Stimulated activated naive B cell treated with anti-CD40 and anti-IgM and Interleukin-4, amounts not matched to agents 10 μg/mL and 1 μg/mL and 100 μg/mL, for 72 hours (primary cell): ENCODE data around the gene PPARD.
A peak's percentile ranks its signal among the peaks of the same experiment; 100 is the strongest.
"Not testable (repeated sequence)": the region's sequence is repeated elsewhere in the genome, so short reads cannot be mapped to it uniquely, and the experiment has no call there.

Experiments
- ATAC-seq, 2 donors: fragments of 150-1000 bp; cut with Tn5 transposase; replicated peaks; 2 replicates each; pipeline ENCODE4 v1.10.0; 2021; ENCODE audit warnings: moderate library complexity in 1 of 2
- DNase-seq: peaks from one replicate; pipeline ENCODE4 v3.0.0; 2021
- H3K27ac Mint-ChIP-seq: one replicate; pipeline ENCODE4 v1.8.0; 2022; ENCODE audit warnings: mild to moderate bottlenecking, mixed read lengths
- H3K27me3 Mint-ChIP-seq, 2 donors: one replicate each; pipeline ENCODE4 v1.8.0; 2022; ENCODE audit warnings: mixed read lengths in 2 of 2
- H3K36me3 Mint-ChIP-seq, 2 donors: one replicate each; pipeline ENCODE4 v1.8.0; 2022; ENCODE audit warnings: mixed read lengths in 2 of 2, mild to moderate bottlenecking in 1 of 2
- H3K4me1 Mint-ChIP-seq, 2 donors: one replicate each; pipeline ENCODE4 v1.8.0; 2022; ENCODE audit warnings: mixed read lengths in 2 of 2, mild to moderate bottlenecking in 1 of 2
- H3K4me3 Mint-ChIP-seq, 2 donors: one replicate each; pipeline ENCODE4 v1.8.0; 2022; ENCODE audit warnings: mild to moderate bottlenecking in 2 of 2, mixed read lengths in 2 of 2, moderate library complexity in 1 of 2
- H3K9me3 Mint-ChIP-seq, 2 donors: one replicate each; pipeline ENCODE4 v1.8.0; 2022; ENCODE audit warnings: mixed read lengths in 2 of 2, mild to moderate bottlenecking in 1 of 2

Gene PPARD

DNA sequence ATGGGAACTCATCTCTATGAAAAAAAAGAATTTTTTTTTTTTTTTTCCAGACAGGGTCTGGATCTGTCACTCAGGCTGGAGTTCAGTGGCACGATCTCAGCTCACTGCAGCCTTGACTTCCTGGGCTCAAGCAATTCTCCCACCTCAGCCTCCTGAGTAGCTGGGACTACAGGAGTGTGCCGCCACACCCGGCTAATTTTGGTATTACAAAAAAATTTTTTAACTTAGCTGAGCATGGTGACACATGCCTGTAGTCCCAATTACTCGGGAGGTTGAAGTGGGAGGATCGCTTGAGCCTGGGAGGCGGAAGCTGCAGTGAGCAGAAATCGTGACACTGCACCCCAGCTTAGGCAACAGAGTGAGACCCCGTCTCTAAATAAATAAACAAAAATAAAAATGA, 37.2 kb upstream of the PPARD start:
- Mint-ChIP-seq H3K27me3 (no peaks in the 10 kb centered on the region), H3K9me3 (no peaks in the 10 kb centered on the region), H3K4me1 (peaks cover 51 to 74% of the 10 kb centered on the region in 2 donors), H3K4me3 (no peak overlapping the region), H3K36me3 (peaks cover 34 to 46% of the 10 kb centered on the region in 2 donors), H3K27ac (no peak overlapping the region)
- ATAC-seq: no peak
- DNase-seq: no peak

DNA sequence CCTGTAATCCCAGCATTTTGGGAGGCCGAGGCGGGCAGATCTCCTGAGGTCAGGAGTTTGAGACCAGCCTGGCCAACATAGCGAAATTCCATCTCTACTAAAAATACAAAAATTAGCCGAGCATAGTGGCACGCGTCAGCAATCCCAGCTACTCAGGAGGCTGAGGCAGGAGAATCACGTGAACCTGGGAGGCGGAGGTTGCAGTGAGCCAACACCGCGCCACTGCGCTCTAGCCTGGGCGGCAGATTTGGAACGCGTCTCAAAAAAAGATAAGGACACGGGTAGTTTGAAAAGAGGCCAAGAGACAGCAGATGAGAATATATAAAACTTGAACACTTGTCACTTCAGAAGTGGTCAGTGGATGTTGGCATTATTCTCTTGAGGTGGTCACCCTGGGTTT, 35.2 kb upstream of the PPARD start:
- peaks cover 36 to 53% of the 10 kb centered on the region in 2 donors for H3K36me3 Mint-ChIP-seq
- H3K27me3 Mint-ChIP-seq, H3K9me3 Mint-ChIP-seq, DNase-seq, H3K4me3 Mint-ChIP-seq, ATAC-seq: not testable (repeated sequence)
- H3K4me1 Mint-ChIP-seq: peaks cover 58 to 74% of the 10 kb centered on the region in 2 donors
- H3K27ac Mint-ChIP-seq: peak overlapping the region; percentile 56

DNA sequence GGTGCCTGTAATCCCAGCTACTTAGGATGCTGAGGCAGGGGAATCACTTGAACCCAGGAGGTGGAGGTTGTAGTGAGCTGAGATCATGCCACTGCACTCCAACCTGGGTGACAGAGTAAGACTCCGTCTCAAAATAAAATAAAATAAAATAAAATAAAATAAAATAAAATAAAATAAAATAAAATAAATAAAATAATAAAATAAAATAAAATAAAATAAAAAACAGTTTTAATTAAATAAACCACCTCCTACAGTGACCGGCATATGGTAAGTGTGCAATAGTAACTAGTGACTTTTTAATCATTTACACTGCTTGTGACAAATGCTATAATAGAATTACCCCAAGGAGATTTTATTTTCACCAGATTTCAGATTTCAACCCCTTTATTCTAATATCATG, 33.8 kb upstream of the PPARD start:
- not testable (repeated sequence) for H3K27ac Mint-ChIP-seq, H3K27me3 Mint-ChIP-seq, ATAC-seq, H3K9me3 Mint-ChIP-seq, DNase-seq, H3K4me3 Mint-ChIP-seq
- peaks cover 56 to 72% of the 10 kb centered on the region in 2 donors for H3K4me1 Mint-ChIP-seq
- peaks cover 39 to 62% of the 10 kb centered on the region in 2 donors for H3K36me3 Mint-ChIP-seq

DNA sequence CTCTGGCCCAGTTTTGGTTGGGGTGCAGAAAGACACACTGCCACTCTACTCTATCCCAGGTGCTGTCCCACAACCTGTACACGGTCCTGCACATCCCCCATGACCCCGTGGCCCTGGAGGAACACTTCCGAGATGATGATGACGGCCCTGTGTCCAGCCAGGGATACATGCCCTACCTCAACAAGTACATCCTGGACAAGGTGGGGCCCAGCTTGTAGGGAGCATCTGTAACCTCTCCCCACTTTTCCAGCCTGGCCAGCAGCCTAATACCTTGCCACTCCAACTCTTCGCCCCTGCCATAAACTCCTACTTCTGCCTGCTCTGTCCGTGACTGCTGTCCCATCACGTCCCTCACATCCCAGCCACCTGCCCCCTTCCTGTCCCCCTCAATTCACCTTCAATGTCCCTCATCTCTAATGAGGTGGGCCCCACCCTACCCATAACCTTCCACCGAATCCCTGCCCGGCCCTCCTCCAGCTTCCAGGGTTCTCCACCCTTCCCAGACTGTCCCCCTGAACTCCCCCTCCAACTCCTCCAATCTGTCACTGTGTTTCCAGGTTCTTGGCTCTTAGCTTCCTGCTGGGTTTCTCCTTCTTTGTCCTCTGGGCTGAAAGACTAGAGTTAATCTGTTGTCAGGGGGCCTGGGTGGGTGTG, 32.6 kb upstream of the PPARD start:
- ATAC-seq (no peak), DNase-seq (no peak)
- Mint-ChIP-seq H3K4me1 (peaks cover 51 to 71% of the 10 kb centered on the region in 2 donors), H3K27ac (peak overlapping the region; percentile 88), H3K36me3 (peaks cover 33 to 61% of the 10 kb centered on the region in 2 donors), H3K9me3 (no peaks in the 10 kb centered on the region), H3K27me3 (no peaks in the 10 kb centered on the region), H3K4me3 (peak overlapping the region; percentile 5 to 44)

DNA sequence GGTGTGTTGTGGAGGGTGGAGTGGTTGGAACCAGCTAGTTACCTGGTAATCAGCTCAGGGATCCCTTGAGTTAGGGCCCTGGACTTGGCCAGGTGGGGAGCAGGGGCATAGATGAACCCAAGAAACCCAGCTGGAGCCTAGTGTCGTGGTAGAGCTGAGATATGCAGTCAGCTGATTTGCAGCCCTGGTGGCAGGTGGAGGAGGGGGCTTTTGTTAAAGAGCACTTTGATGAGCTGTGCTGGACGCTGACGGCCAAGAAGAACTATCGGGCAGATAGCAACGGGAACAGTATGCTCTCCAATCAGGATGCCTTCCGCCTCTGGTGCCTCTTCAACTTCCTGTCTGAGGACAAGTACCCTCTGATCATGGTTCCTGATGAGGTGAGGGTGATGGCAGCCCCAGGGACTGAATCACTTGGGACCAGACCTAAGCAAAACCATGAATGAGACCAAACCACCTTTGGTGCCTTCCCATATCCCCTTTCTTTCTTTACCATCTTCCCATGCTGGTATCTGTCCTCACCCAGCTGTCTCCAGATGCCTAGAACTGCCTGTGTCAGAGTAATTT, 32.0 kb upstream of the PPARD start:
- no peaks in the 10 kb centered on the region for H3K9me3 Mint-ChIP-seq
- peaks cover 33 to 64% of the 10 kb centered on the region in 2 donors for H3K36me3 Mint-ChIP-seq
- no peaks in the 10 kb centered on the region for H3K27me3 Mint-ChIP-seq
- H3K27ac Mint-ChIP-seq: peak overlapping the region; percentile 88
- peak overlapping the region in 1 of 2 donors; percentile 5 for H3K4me3 Mint-ChIP-seq
- peaks cover 51 to 75% of the 10 kb centered on the region in 2 donors for H3K4me1 Mint-ChIP-seq
- ATAC-seq: peak; percentile 63 to 70
- no peak for DNase-seq

DNA sequence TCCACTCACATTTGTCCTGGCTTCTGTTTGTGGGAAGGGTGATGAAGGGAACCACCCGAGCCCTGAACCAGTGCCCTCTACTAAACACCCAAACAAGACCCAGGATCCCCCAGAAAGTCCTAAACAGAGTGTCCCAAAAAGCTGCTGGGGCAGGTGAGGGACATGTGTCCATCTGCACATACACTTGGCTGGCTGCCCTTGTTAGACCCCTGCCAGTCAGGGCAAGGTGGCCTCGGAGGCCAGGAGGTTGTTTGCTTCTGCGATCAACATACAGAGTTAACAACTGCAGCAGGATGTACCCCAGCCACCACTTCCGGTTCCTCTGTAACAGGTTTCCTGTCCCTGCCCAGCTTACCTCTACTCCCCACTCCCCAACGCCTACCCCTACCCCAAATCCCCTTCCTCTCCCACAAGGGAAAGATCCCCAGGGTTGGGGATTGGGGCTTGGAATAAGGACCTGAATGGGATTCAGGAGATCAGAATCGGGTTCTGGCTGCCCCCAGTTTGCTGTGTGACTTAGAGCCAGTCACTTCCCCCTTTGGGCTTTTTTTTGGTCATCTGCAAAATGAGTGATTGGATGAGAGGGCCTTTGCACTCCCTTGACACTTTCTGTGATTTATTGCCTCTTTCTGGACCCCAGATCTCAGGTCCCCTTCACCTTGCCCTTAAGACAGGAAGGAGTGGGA, 30.8 kb upstream of the PPARD start:
- DNase-seq (no peak), ATAC-seq (peak; percentile 67 to 74)
- Mint-ChIP-seq H3K27me3 (no peaks in the 10 kb centered on the region), H3K9me3 (no peaks in the 10 kb centered on the region), H3K36me3 (peaks cover 36 to 69% of the 10 kb centered on the region in 2 donors), H3K4me1 (peaks cover 51 to 75% of the 10 kb centered on the region in 2 donors), H3K4me3 (peak overlapping the region; percentile 46 to 77), H3K27ac (peak overlapping the region; percentile 96)

DNA sequence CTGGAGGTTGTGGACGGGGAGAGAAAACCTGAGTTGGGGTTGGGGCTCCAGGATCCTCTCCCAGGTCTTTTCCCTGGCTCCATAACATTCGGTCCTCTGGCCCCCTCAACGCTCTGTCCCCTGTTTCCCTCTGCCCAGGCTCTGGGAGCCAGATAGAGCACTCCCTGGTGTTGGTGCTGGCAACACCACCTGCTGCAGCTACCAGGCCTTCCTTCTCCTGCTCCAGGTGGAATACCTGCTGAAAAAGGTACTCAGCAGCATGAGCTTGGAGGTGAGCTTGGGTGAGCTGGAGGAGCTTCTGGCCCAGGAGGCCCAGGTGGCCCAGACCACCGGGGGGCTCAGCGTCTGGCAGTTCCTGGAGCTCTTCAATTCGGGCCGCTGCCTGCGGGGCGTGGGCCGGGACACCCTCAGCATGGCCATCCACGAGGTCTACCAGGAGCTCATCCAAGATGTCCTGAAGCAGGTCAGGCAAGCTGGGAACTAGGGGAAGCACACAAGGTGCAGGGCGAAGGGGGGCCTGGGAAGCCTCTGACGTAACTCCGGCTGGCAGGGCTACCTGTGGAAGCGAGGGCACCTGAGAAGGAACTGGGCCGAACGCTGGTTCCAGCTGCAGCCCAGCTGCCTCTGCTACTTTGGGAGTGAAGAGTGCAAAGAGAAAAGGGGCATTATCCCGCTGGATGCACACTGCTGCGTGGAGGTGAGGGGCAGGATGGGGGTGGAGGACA, 30.1 kb upstream of the PPARD start:
- ATAC-seq (no peak), DNase-seq (no peak)
- H3K9me3 Mint-ChIP-seq: no peaks in the 10 kb centered on the region
- no peaks in the 10 kb centered on the region for H3K27me3 Mint-ChIP-seq
- peak overlapping the region; percentile 96 for H3K27ac Mint-ChIP-seq
- H3K4me3 Mint-ChIP-seq: peak overlapping the region; percentile 46 to 77
- peaks cover 53 to 68% of the 10 kb centered on the region in 2 donors for H3K4me1 Mint-ChIP-seq
- peaks cover 34 to 69% of the 10 kb centered on the region in 2 donors for H3K36me3 Mint-ChIP-seq

DNA sequence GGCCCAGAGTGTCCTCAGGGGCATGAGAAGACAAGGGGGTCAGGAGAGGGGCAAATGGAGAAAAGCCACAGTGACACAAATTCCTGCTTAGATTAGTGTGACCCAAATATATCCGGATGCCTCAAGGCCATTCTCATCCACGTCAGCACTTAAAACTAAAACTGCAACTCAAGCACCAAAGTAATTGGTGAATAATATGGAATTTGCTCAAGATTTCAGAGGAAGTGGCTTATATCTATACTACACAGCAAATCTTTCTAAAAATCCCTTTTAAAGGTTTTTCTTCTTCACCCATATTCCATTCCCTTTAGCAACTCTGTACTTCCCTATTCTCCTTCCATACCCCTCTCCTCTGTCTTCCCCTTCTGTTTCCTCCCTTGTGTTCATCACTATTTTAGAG, 29.6 kb upstream of the PPARD start:
- Mint-ChIP-seq H3K4me3 (no peak overlapping the region), H3K4me1 (peaks cover 51 to 62% of the 10 kb centered on the region in 2 donors), H3K27me3 (no peaks in the 10 kb centered on the region), H3K36me3 (peaks cover 38 to 73% of the 10 kb centered on the region in 2 donors), H3K27ac (peak overlapping the region; percentile 17), H3K9me3 (no peaks in the 10 kb centered on the region)
- ATAC-seq (no peak), DNase-seq (no peak)

DNA sequence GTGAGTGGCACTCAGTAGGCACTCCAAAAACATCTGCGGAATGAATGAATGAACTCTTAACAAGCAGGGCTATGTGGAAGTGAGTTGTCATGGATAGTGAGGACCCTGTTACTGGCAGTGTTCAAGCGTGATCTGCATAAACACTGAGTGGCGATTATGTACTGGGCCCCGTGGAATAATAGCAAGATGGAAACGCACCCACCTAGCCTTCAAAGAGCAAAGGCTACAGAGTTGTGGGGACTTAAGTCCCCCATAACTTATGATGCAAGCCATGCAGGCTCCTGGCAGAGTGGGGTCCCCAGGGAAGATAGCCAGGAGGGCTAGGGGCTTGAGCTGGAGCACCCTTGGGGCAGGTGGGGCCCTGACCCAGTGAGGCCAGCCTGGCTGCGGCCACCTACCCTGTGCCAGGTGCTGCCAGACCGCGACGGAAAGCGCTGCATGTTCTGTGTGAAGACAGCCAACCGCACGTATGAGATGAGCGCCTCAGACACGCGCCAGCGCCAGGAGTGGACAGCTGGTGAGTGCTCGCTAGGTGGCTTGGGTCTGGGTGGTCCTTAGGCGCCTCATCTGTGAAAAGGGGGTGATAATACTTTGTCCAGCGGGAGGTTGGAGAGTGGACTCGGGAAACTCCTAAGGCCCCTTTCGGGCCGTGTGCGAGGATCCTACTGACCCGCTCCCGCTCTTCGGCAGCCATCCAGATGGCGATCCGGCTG, 24.7 kb upstream of the PPARD start:
- no peaks in the 10 kb centered on the region for H3K27me3 Mint-ChIP-seq
- peaks cover 15 to 22% of the 10 kb centered on the region in 2 donors for H3K4me1 Mint-ChIP-seq
- H3K9me3 Mint-ChIP-seq: no peaks in the 10 kb centered on the region
- no peak overlapping the region for H3K27ac Mint-ChIP-seq
- DNase-seq (no peak), ATAC-seq (no peak)
- H3K4me3 Mint-ChIP-seq: no peak overlapping the region
- peaks cover 50 to 71% of the 10 kb centered on the region in 2 donors for H3K36me3 Mint-ChIP-seq

DNA sequence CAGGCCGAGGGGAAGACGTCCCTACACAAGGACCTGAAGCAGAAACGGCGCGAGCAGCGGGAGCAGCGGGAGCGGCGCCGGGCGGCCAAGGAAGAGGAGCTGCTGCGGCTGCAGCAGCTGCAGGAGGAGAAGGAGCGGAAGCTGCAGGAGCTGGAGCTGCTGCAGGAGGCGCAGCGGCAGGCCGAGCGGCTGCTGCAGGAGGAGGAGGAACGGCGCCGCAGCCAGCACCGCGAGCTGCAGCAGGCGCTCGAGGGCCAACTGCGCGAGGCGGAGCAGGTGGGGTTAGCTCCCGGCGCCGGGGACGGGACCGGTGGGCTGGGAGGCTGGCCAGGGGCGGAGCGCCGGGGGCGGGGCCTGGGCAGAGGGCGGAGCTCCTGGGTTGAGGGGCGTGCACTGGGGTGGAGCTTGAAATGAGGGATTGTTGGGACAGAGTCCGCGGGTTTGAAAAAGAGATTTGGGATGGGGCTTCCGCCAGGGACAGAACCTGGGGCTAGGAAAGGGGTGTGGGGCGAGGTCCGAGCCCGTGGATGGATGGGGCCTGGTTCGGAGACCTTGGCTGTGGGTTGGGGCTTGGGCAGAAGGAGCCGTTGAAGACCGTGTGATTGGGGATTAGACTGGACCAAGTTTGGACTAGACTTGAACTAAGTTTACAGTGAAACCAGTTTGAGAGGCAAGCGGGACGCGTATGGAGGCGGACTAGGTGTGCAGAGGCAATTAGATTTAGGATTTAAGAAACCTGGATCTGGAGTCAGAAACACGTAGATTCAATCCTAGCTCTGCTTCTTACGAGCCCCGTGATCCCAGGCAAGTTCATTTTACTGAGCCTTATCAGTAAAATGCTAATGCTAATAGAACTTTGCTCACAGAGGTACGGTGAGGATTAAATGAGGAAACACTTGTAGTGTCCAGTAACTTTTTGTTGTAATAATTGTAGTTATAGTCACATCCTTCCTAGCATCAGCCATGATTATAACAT, 23.9 kb upstream of the PPARD start:
- H3K27ac Mint-ChIP-seq: no peak overlapping the region
- H3K9me3 Mint-ChIP-seq: no peaks in the 10 kb centered on the region
- H3K27me3 Mint-ChIP-seq: no peaks in the 10 kb centered on the region
- H3K36me3 Mint-ChIP-seq: peaks cover 50 to 66% of the 10 kb centered on the region in 2 donors
- H3K4me1 Mint-ChIP-seq: peaks cover 9 to 15% of the 10 kb centered on the region in 2 donors
- DNase-seq: no peak
- no peak overlapping the region for H3K4me3 Mint-ChIP-seq
- no peak for ATAC-seq

DNA sequence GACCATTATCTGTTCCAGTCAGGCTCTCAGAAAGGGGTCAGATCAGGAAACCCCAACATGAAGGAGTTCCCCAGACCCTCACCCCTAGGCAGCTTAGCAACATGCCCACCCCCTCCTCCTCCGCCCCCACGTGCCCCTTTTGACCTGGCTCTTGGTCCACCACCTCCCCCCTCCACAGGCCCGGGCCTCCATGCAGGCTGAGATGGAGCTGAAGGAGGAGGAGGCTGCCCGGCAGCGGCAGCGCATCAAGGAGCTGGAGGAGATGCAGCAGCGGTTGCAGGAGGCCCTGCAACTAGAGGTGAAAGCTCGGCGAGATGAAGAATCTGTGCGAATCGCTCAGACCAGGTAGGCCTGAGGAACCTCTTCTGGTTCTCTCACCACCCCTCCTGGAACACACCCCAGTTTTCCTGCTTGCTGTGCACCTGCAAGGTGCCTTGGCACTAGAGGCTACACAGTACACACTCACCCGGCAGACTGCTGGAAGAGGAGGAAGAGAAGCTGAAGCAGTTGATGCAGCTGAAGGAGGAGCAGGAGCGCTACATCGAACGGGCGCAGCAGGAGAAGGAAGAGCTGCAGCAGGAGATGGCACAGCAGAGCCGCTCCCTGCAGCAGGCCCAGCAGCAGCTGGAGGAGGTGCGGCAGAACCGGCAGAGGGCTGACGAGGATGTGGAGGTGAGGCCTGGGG, 22.9 kb upstream of the PPARD start:
- H3K9me3 Mint-ChIP-seq: no peaks in the 10 kb centered on the region
- DNase-seq: no peak
- no peak overlapping the region for H3K27ac Mint-ChIP-seq
- no peaks in the 10 kb centered on the region for H3K27me3 Mint-ChIP-seq
- peaks cover 6 to 7% of the 10 kb centered on the region in 2 donors for H3K4me1 Mint-ChIP-seq
- H3K4me3 Mint-ChIP-seq: no peak overlapping the region
- ATAC-seq: no peak
- H3K36me3 Mint-ChIP-seq: peaks cover 47 to 59% of the 10 kb centered on the region in 2 donors

DNA sequence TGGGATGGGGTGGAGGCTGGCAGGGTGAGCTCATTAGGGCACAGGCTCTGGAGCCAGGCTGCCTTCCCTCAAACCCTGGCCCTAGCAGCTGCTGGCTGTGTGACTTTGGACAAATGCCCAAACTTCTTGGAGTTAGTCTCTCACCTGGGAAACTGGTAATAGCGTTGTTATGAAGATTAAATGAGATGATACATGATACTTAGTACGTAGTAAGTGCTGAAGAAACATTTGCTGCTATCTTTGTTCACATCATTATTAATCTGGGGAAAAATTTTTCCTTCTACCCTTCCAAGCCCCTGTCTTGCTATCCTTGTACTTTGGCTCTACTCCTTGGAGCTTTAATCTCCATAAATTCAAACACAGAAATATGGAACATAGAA, 22.3 kb upstream of the PPARD start:
- DNase-seq: no peak
- no peak for ATAC-seq
- Mint-ChIP-seq H3K27ac (peak overlapping the region; percentile 67), H3K9me3 (no peaks in the 10 kb centered on the region), H3K4me1 (peaks cover under 1 to 6% of the 10 kb centered on the region in 2 donors), H3K27me3 (no peaks in the 10 kb centered on the region), H3K36me3 (peaks cover 50 to 57% of the 10 kb centered on the region in 2 donors), H3K4me3 (no peak overlapping the region)
